GM12878 (cell line): Measurements from ENCODE around the gene OSM. TPM values are rescaled to one million over a fixed set of nuclear protein-coding genes. Genes with fewer than 3 reads are reported as not detected.

Experiments used
- ATAC-seq: fragments of 200-7000 bp; cut with Tn5 transposase; 3 replicates; pipeline ENCODE4 v1.9.1; 2020; ENCODE audit warnings: mild to moderate bottlenecking, moderate library complexity
- BruUV-seq: library from RNA; stranded (reverse); fragments of 400-500 nt; replicated peaks from 2 replicates; lab custom pipeline; 2021; lab: Mats Ljungman, UMichigan
- CTCF ChIA-PET: fragments of 300-600 bp; sonication (Branson Sonifier 250); formaldehyde crosslinking; extraction: SDS; loops from one replicate; lab custom pipeline; 2021; ENCODE audit warnings: inconsistent platforms; lab: Yijun Ruan, JAX
- POLR2A ChIA-PET: fragments of 350-600 bp; formaldehyde crosslinking; extraction: SDS; loops from one replicate; lab custom pipeline; 2021; ENCODE audit warnings: inconsistent platforms; lab: Charles Lee
- RAD21 ChIA-PET: fragments of 300-600 bp; sonication (Branson Sonifier 250); formaldehyde crosslinking; loops from one replicate; lab custom pipeline; 2023; ENCODE audit warnings: antibody characterized with exemption; ENCODE audit not compliant: unreplicated experiment; lab: Charles Lee
- SMC1A ChIA-PET: fragments of 300-600 bp; sonication (Branson Sonifier 250); formaldehyde crosslinking; loops from one replicate; lab custom pipeline; 2023; ENCODE audit not compliant: unreplicated experiment, uncharacterized antibody; lab: Charles Lee
- DNase-seq: peaks from one replicate; pipeline ENCODE4 v3.0.0-alpha.2; 2011; ENCODE audit warnings: low read depth, low spot score
- FAIRE-seq: peaks from 3 replicates; lab custom pipeline; 2011; peaks lifted over from hg19 to GRCh38; lab: Jason Lieb, UNC
- H2AFZ ChIP-seq: 2 replicates; pipeline ENCODE4 v1.6.0; 2011; ENCODE audit warnings: low read depth, low read length, control low read depth; ENCODE audit not compliant: control insufficient read depth
- H3K27ac ChIP-seq: 2 replicates; pipeline ENCODE4 v1.5.1; 2011; ENCODE audit warnings: control low read depth; ENCODE audit not compliant: control insufficient read depth, insufficient read depth
- H3K27me3 ChIP-seq, 2 experiments: replicated peaks in 1 of 2; 2 replicates each; pipeline versions ENCODE4 v1.6.0 to v1.6.1; 2011; ENCODE audit warnings: low read length in 1 of 2; ENCODE audit not compliant: control insufficient read depth in 2 of 2, insufficient read depth in 2 of 2
- H3K36me3 ChIP-seq, 2 experiments: 2 replicates each; pipeline ENCODE4 v1.5.1; 2011; ENCODE audit warnings: low read length in 1 of 2; ENCODE audit not compliant: control insufficient read depth in 2 of 2, insufficient read depth in 2 of 2
- H3K4me1 ChIP-seq: 2 replicates; pipeline ENCODE4 v1.6.1; 2011; ENCODE audit warnings: mild to moderate bottlenecking, low read length, moderate library complexity, mixed read lengths; ENCODE audit not compliant: control insufficient read depth, insufficient read depth
- H3K4me2 ChIP-seq: 2 replicates; pipeline ENCODE4 v1.6.0; 2011; ENCODE audit warnings: control low read depth; ENCODE audit not compliant: control insufficient read depth, insufficient read depth
- H3K4me3 ChIP-seq: fragments of 200-600 bp; sonication (generic); 2 replicates; pipeline ENCODE4 v1.5.1; 2016
- H3K79me2 ChIP-seq: 2 replicates; pipeline ENCODE4 v1.6.0; 2011; ENCODE audit warnings: low read length; ENCODE audit not compliant: control insufficient read depth, insufficient read depth
- H3K9ac ChIP-seq: 2 replicates; pipeline ENCODE4 v1.8.0; 2011; ENCODE audit warnings: low read length, control low read depth, mixed read lengths; ENCODE audit not compliant: control insufficient read depth, insufficient read depth
- H3K9me3 ChIP-seq: replicated peaks from 3 replicates; pipeline ENCODE4 v1.5.1; 2011; ENCODE audit warnings: mild to moderate bottlenecking, low read length; ENCODE audit not compliant: control insufficient read depth, insufficient read depth
- H4K20me1 ChIP-seq: 2 replicates; pipeline ENCODE4 v1.6.0; 2011; ENCODE audit not compliant: control insufficient read depth, insufficient read depth
- ASH2L ChIP-seq: fragments of 300-600, 200-600 bp; sonication (generic); IDR thresholded peaks from 2 replicates; pipeline ENCODE4 v1.6.1; 2017; ENCODE audit warnings: low read depth, mild to moderate bottlenecking, borderline replicate concordance
- CHD4 ChIP-seq: fragments of 200-600 bp; sonication (generic); IDR thresholded peaks from 2 replicates; pipeline ENCODE4 v1.6.1; 2016; ENCODE audit warnings: mild to moderate bottlenecking
- E2F4 ChIP-seq: IDR thresholded peaks from 2 replicates; pipeline ENCODE4 v1.6.1; 2012; ENCODE audit warnings: low read depth, low read length, improper control_type of control experiment
- IKZF2 ChIP-seq, 2 experiments: fragments of 450-650 bp; IDR thresholded peaks; 2 replicates each; pipeline ENCODE4 v1.6.1; 2017; ENCODE audit warnings: mild to moderate bottlenecking in 2 of 2, moderate library complexity in 2 of 2
- MTA2 ChIP-seq: fragments of 450-650 bp; IDR thresholded peaks from 2 replicates; pipeline ENCODE4 v1.6.1; 2016; ENCODE audit warnings: low read depth, mild to moderate bottlenecking, moderate library complexity
- POLR2A ChIP-seq: IDR thresholded peaks from 2 replicates; pipeline ENCODE4 v1.6.1; 2011; ENCODE audit warnings: low read depth, mild to moderate bottlenecking, low read length
- RAD51 ChIP-seq: fragments of 450-650 bp; IDR thresholded peaks from 2 replicates; pipeline ENCODE4 v1.6.1; 2016; ENCODE audit warnings: moderate library complexity, mild to moderate bottlenecking, inconsistent platforms
- SKIL ChIP-seq: fragments of 450-650 bp; IDR thresholded peaks from 2 replicates; pipeline ENCODE4 v1.6.1; 2017; ENCODE audit warnings: mild to moderate bottlenecking, low read depth, inconsistent platforms; ENCODE audit not compliant: poor library complexity, severe bottlenecking
- SMAD5 ChIP-seq: IDR thresholded peaks from 2 replicates; pipeline ENCODE4 v1.6.1; 2016; ENCODE audit warnings: antibody characterized with exemption, low read depth
- SP1 ChIP-seq: IDR thresholded peaks from one replicate; pipeline ENCODE4 v1.6.1; 2011; ENCODE audit warnings: low read depth, low read length
- USF2 ChIP-seq: IDR thresholded peaks from 2 replicates; pipeline ENCODE4 v1.6.1; 2011; ENCODE audit warnings: low read depth, low read length, improper control_type of control experiment, borderline replicate concordance
- YY1 ChIP-seq: IDR thresholded peaks from 2 replicates; pipeline ENCODE4 v1.6.1; 2011; ENCODE audit warnings: low read depth, mild to moderate bottlenecking, low read length
- ZBTB4 ChIP-seq: fragments of 450-650 bp; formaldehyde crosslinking; IDR thresholded peaks from 2 replicates; pipeline ENCODE4 v1.4.0; 2022; ENCODE audit warnings: mild to moderate bottlenecking, moderate library complexity
- ZNF217 ChIP-seq: fragments of 450-650 bp; IDR thresholded peaks from 2 replicates; pipeline ENCODE4 v1.6.1; 2017; ENCODE audit warnings: antibody characterized with exemption, mild to moderate bottlenecking
- WGBS: methylation state at CpG from one replicate; pipeline ENCODE4 v1.1.6; 2016; ENCODE audit warnings: low lambda C conversion rate; ENCODE audit not compliant: insufficient replicate concordance, insufficient coverage; ENCODE audit errors: missing lambda C conversion rate; 5-methylcytosine and 5-hydroxymethylcytosine counted together
- in situ Hi-C: fragments of 300-500 bp; cut with MboI; formaldehyde crosslinking; loops from 9 replicates; pipeline ENCODE4 v1.14.3; 2018; ENCODE audit warnings: mixed read lengths
- intact Hi-C: fragments of 100-400 bp; cut with micrococcal nuclease; formaldehyde crosslinking; loops from one replicate; pipeline ENCODE4 v1.14.2; 2022; ENCODE audit not compliant: unreplicated experiment
- polyA plus RNA-seq, 11 experiments: library from polyadenylated mRNA; depleted of rRNA in 4 of 11; unstranded in 6 of 11; stranded (reverse) in 5 of 11; fragments of >200 nt; fragmentation: Nextera tagmentation in 4 of 11; fragmentation: Illumina TruSeq in 1 of 11; extraction: Ambion mirVana in 4 of 11; extraction: Trizol in 1 of 11; gene quantifications; 1 replicate in 1 of 11; 2 replicates in 10 of 11; pipeline versions ENCODE4 v1.2.1 to v1.2.3, GENCODE V29; 2011 to 2016; ENCODE audit warnings: inconsistent platforms in 2 of 11, missing spikeins in 2 of 11, low read depth in 1 of 11
- total RNA-seq, 4 experiments: library from RNA; depleted of rRNA in 3 of 4; stranded (reverse); fragments of >200 nt in 3 of 4; fragmentation: Illumina TruSeq in 1 of 4; extraction: Trizol in 1 of 4; gene quantifications; 2 replicates each; pipeline versions ENCODE4 v1.2.1 to v1.2.3, GENCODE V29; 2013 to 2021

Gene OSM
- total and polyA plus RNA-seq, 10 of the 15 experiments (the other 5 are each of a cell fraction or from before 2014, with no cell fraction given): 0.06 to 1.4 (median 0.59) TPM

GRCh38 chr22:30223303-30223702 is 43.3 kb downstream of the OSM start (continued):
- no peak for TF ChIP-seq SKIL
- TF ChIP-seq IKZF2 (IDR thresholded peaks at IDR 0.05): no peak
- TF ChIP-seq POLR2A: no peak
- no peak for TF ChIP-seq CHD4
- TF ChIP-seq, all 136 proteins: peak for 0

GRCh38 chr22:30222321-30222720 is 44.3 kb downstream of the OSM start:
- ChIA-PET CTCF (no interaction called here), POLR2A (interaction anchor here (0.5 kb wide), 1 partner anchor 36 kb away, joined by 3 read pairs; no protein-coding TSS in a partner anchor)
- BruUV-seq: no TSS peak
- no peak for TF ChIP-seq USF2
- TF ChIP-seq ZNF217: no peak
- TF ChIP-seq E2F4: no peak
- no peak for TF ChIP-seq YY1
- TF ChIP-seq ZBTB4 (CRISPR knock-in tag): no peak
- no peak for TF ChIP-seq ASH2L
- TF ChIP-seq RAD51: no peak
- no peak for TF ChIP-seq SMAD5
- TF ChIP-seq SP1: no peak
- TF ChIP-seq MTA2: no peak

More at GRCh38 chr22:30222321-30222720, 44.3 kb downstream of the OSM start:
- Histone ChIP-seq H4K20me1 (no peaks in the 10 kb centered on the region), H3K79me2 (no peaks in the 10 kb centered on the region), H3K27ac (no peak overlapping the region), H2AFZ (no peak overlapping the region), H3K27me3 (no peaks in the 10 kb centered on the region), H3K9ac (no peak overlapping the region), H3K4me2 (no peak overlapping the region), H3K4me1 (peaks cover 25% of the 10 kb centered on the region), H3K4me3 (no peak overlapping the region), H3K36me3 (no peaks in the 10 kb centered on the region), H3K9me3 (no peaks in the 10 kb centered on the region)
- ChIA-PET RAD21 (no interaction called here), SMC1A (no interaction called here)
- DNase-seq: no peak
- 55% methylated on average over 4 of the region's 4 CpGs for WGBS
- ATAC-seq: no peak
- in situ Hi-C loops: no loop called here
- intact Hi-C loops: no loop called here
- FAIRE-seq: no peak
